SJCRH30 (cell line): ENCODE measurements around the gene PEPD. TPM values are rescaled to one million over a fixed set of nuclear protein-coding genes. Genes with fewer than 3 reads are reported as not detected.

Experiments used
- total RNA-seq: library from RNA; depleted of rRNA; stranded (reverse); fragments of >200 nt; shearing (Covaris generic); gene quantifications from 2 replicates; pipeline ENCODE4 v1.2.3, GENCODE V29; 2014; rRNA removed

The PEPD gene
- total RNA-seq, 1 experiment from 2014 or later = 39.5 TPM

Other genes starting within 250 kb of the PEPD start
- gene CEBPA, start 219.3 kb downstream of the PEPD start, total RNA-seq = 5.8 and 5.9 TPM in 2 replicates
- 30.0 and 36.6 TPM in 2 replicates for gene CEBPG, start 148.1 kb downstream of the PEPD start, total RNA-seq
- 23.3 and 25.7 TPM in 2 replicates for gene CHST8, start 100.2 kb upstream of the PEPD start, total RNA-seq